NB4 (cell line): Measurements from ENCODE around the gene CXCR2.
"Not testable (repeated sequence)": the region's sequence is repeated elsewhere in the genome, so short reads cannot be mapped to it uniquely, and the experiment has no call there.

Source experiments
- MAX ChIP-seq: IDR thresholded peaks from 2 replicates; pipeline ENCODE4 v1.6.1; 2011; ENCODE audit warnings: low read depth, low read length
- MYC ChIP-seq: IDR thresholded peaks from 2 replicates; pipeline ENCODE4 v1.6.1; 2011; ENCODE audit warnings: low read depth, low read length
- POLR2A ChIP-seq: IDR thresholded peaks from 2 replicates; pipeline ENCODE4 v1.6.1; 2011; ENCODE audit warnings: mild to moderate bottlenecking; ENCODE audit not compliant: insufficient read length; ENCODE audit errors: extremely low read depth
- TF ChIP-seq, protein P1 (sequence below): IDR thresholded peaks from one replicate; pipeline ENCODE4 v1.5.1; 2012; ENCODE audit warnings: low read depth, low read length

DNA sequence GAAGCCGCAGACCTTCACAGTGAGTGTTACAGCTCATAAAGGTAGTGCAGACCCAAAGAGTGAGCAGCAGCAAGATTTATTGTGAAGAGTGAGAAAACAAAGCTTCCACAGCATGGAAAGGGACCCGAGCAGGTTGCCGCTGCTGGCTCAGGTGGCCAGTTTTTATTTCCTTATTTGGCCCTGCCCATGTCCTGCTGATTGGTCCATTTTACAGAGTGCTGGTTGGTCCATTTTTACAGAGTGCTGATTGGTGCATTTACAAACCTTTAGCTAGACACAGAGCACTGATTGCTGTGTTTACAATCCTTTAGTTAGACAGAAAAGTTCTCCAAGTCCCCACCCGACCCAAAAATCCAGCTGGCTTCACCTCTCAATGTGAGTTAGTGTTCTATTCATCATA is 4.0 kb upstream of the CXCR2 start:
- TF ChIP-seq, protein P1, sequence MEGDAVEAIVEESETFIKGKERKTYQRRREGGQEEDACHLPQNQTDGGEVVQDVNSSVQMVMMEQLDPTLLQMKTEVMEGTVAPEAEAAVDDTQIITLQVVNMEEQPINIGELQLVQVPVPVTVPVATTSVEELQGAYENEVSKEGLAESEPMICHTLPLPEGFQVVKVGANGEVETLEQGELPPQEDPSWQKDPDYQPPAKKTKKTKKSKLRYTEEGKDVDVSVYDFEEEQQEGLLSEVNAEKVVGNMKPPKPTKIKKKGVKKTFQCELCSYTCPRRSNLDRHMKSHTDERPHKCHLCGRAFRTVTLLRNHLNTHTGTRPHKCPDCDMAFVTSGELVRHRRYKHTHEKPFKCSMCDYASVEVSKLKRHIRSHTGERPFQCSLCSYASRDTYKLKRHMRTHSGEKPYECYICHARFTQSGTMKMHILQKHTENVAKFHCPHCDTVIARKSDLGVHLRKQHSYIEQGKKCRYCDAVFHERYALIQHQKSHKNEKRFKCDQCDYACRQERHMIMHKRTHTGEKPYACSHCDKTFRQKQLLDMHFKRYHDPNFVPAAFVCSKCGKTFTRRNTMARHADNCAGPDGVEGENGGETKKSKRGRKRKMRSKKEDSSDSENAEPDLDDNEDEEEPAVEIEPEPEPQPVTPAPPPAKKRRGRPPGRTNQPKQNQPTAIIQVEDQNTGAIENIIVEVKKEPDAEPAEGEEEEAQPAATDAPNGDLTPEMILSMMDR = not testable (repeated sequence)
- not testable (repeated sequence) for TF ChIP-seq POLR2A, MAX, MYC
